HG03066 (cell line): Measurements from ENCODE around the gene MAGEB6B.
"Not testable (repeated sequence)": the region's sequence is repeated elsewhere in the genome, so short reads cannot be mapped to it uniquely, and the experiment has no call there.

ENCODE experiments used
- ATAC-seq: cut with Tn5 transposase; IDR thresholded peaks from one replicate; pipeline ENCODE4 v1.9.1; 2021; ENCODE audit warnings: low read depth; ENCODE audit not compliant: unreplicated experiment

Gene MAGEB6B

GRCh38 chrX:26160301-26160700 is at the start of gene MAGEB6B:
MAGEB6B (plus strand) TSS chrX:26160601; CDS start chrX:26160601, 0 bp downstream.
- no peak for ATAC-seq

GRCh38 chrX:26138274-26138673 is 22.1 kb upstream of the MAGEB6B start, which contains the start of gene MAGEB18:
MAGEB18 (plus strand) TSS chrX:26138343; CDS start chrX:26138986, 643 bp downstream.
- ATAC-seq: no peak

- no peak for ATAC-seq
Measured at GRCh38 chrX:26146024-26146423, 14.4 kb upstream of the MAGEB6B start.

- no peak for ATAC-seq
Measured at GRCh38 chrX:26192204-26192603, 31.8 kb downstream of the MAGEB6B start, which contains the start of gene MAGEB6. MAGEB6 (plus strand) TSS chrX:26192440; CDS start chrX:26193847, 1,407 bp downstream.

- no peak for ATAC-seq
Measured at GRCh38 chrX:26203561-26203960, 43.2 kb downstream of the MAGEB6B start.

GRCh38 chrX:26204717-26205116 is 44.3 kb downstream of the MAGEB6B start:
- not testable (repeated sequence) for ATAC-seq

- no peak for ATAC-seq
Measured at GRCh38 chrX:26208012-26208411, 47.6 kb downstream of the MAGEB6B start.
